Measurements from ENCODE around the gene MAST4.

The MAST4 gene

DNA sequence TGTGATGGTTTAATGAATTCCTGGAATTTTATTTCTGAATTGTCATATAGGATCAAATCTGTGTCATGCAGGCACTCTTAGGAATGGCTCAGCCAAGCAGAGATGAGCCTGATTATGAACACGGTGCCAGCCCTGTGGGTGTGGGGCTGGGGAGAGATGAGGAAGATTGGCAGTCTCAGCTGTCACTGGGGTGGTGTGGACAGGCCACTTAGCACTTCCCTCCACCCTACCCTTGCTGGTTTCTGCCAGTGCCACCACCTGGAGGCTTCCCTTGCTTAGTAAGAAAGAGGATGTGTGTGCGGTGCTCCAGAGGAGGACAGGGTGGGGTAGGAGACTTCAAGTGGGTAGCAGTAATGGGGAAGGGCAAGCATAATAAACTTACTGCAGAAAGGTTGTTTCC is 373.8 kb downstream of the MAST4 start:
- DNase-seq = no peak

DNA sequence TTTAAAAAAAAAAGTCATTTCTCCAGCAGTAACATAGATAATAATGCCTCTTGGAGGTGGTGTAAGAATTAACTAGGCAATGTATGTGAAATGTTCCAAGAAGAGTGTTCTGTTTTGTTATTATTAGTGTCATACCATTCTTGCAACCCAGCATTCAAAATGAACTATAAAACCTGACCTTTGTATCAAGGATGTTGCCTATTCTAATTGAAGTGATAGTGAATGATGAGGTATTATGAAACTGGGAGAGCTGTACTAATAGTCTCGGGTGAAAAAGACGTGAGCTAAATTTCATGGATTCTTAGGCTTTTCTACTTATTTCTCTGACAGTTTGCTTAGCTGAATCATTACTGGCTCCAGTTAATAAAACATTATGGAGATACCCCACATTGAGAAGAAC is 375.8 kb downstream of the MAST4 start:
- DNase-seq = no peak

DNA sequence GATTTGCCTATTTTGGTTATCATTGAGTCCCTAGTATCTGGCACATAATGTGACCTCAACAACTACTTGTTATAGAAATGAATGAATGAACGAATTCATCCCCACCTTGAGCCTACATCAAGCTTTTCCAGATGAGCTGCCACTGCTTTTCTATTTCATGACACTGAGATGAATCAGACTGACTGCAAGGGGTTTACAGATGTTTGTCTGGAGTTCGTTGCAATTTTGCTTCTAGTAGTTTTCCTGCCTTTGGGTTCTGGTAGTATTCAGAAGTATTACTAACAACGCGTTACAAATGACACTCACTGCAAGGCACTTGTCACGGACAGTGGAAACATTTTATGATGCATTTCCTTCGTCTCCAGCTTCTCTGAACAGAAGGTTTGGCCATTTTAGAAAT is 378.1 kb downstream of the MAST4 start:
- no peak for DNase-seq

DNA sequence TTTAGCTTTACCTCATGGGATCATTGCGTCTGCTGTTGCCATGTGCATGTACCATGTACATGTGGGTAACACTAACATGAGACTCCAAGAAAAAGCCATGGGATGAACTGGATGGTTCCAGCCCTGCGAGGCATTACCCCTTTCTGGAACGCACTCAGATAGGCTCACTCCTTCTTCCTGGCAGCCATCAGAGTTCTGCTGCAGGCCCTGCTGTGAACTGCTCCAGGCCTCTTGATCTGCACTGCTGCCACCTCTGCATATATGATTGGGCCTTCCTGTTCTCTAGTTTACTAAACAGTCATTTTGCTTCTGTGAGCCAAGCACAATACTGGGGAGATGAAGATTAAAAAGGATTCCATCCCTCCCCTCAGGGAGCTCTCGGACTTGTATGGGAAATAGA is 379.9 kb downstream of the MAST4 start:
- DNase-seq = no peak

DNA sequence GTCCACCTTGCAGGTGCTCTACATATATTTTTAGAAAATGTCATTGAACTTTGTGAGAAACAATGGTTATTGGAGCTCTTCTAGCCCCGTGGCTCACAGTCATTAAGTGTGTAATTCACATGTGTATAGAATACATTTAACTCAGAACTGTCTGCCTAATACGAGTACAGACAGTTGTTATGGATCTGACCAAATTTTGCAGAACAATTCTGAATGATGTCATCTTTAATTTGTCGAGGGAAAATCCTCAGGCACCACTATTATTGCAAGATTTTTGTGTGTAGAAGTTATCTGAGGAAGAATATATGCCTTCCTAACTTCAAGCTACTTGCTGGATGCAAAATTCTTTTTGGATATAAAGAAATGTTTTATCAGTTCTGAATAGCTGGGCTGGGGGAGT is 383.5 kb downstream of the MAST4 start:
- no peak for DNase-seq

DNA sequence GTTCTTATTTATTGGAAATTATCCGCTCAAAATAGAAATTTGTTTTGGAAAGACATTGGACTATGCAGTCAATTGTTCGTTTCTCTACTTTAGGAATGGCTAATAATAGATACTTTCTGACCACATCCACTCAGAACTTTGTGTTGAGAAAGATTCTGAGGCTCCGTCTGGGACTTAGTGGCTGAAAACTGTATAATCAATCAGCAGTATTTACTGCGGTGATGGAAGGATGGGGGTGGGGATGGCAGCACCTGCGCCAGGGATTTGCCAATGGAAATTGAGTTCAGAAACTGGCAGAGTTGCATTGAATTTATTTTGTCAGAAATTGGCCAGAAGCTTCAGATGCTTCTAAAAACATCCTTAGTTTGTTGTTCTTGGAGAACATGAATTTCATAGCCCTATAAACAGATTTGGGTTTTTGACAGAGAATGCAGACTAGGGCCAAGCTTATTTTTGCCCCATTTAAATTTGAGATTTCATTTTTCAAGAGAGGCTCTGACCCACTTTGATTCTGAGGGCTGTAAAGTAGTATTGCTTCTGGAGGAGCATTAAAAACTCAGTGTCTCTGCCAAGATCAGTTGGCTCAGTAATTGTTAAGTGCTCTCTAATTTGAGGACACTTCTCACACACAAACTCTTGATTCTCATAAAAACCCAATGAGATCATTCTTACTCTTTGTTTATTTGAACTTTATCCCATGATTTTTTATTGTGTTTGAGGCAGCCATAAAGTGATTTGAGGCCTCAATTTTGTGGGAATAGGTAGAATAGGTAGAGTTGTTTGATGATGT is 385.3 kb downstream of the MAST4 start:
- DNase-seq = no peak

DNA sequence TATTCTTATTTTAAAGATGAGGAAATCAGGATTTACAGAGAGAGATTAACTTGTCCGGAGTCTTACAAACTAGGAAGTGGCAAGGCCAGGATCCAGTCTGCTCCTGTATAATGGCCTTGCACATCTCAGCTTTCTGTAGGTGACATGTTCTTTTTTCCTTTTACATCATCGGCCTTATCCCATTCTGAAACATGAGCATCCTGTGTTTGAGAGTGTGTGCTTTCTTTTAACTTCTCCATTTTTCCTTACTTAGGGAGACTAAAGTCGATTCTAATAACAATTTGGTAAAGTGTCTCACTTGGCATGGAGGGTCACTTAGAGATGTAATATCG is 385.8 kb downstream of the MAST4 start:
- no peak for DNase-seq

DNA sequence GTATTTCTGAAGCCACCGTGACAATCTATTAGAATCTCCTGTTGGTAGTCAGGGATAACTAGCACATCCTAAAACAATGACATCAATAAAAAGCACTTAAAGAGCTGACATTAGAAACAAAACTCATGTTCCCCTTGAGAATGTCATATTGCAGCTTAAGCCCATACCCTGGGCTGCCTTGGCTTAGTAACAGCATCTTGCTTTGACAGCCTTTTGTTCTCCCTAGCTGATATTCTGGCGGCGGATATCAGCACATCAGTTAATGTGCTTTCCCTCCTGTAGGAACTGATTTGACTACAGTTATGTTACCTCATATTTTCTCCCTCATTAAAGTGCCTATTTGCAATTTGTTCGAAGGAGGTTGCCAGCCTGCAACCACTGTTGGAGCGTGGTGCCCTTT is 386.3 kb downstream of the MAST4 start:
- no peak for DNase-seq

DNA sequence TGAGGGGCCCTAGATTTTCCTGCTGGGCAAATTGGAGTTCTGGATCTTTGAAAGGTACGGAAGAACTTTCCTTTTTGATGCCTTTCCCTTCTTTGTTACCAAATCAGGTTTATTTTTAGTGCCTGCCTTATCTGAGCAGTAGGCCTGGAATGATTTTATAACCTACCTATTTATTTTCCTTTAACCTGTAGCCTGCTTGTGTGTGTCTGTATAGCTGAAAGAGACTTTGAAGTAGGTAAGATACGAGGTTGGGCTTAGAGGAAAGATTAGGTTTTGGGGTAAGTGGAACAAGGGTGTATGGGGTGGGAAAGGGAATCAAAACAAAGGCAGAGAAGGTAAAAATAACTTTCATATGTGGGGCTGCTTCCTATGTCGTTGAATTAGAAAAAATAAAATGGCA is 389.2 kb downstream of the MAST4 start:
- no peak for DNase-seq

DNA sequence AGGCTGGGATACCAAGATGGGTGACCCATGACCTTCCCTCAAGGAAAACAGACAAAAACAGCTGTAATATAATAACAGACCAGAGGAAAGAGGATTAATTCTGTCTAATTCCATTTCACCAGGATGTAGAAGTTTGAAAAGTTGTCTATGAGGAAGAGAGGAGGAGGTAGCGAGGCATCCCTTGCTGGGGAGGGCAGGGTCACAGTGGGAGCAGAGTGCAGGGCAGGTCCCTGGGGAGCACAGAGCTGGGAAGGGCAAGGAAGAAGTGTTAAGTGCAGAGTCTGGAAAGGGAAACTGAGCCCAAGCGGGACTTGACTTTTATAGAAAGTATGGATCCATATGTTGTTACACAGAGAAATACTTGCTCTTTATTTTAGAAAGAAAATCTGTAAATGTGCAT is 389.8 kb downstream of the MAST4 start:
- no peak for DNase-seq

DNA sequence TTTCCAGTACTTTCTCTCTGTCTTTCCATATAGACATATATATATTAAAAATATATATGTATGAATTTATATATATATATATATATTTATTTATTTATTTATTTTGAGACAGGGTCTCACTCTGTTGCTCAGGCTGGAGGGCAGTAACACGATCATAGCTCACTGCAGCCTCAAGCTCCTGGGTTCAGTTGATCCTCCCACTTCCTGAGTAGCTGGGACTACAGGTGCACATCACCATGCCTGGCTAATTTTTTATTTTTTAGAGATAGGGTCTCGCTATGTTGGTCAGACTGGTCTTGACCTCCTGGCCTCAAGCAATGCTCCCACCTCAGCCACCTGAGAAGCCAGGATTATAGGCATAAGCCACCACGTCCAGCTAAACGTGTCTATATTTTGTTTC is 390.3 kb downstream of the MAST4 start:
- DNase-seq = no peak

DNA sequence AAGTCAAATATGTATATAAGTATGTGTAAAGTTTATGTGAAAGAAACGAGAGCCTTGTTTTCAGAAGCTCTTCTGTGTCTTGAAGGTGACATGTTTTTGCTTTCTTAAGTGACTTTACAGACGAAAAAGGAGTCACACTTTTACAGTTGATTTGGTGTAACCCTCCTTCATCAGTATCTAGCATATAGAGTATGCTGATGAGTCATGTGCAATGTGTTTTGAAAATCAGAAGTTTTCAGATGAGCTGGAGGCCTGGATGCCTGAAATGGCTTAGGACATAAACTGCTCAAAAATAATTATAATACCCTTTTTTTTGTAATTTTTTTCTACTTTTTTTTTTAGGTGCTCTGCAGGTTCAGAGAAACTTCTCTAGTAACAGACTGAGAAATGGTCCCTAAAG is 390.9 kb downstream of the MAST4 start:
- DNase-seq = no peak

DNA sequence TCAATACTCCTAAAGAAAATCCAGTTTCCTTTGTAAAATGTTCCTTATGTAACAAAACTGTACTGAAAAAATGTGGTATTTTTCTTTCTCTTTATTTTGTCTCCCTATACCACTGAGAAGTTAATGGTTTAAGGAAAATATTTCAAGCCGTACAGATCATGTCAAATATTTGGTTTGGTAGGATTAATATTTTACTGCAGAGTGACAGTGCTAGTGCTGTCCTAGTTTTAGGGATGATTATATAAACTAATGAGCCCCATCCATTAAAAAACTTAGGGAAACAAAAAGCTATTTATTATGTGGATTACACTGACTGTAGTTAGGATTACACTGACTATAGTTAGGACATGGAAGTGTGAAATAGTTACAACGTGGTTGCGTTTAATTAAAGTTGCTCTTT is 391.3 kb downstream of the MAST4 start:
- DNase-seq = no peak

DNA sequence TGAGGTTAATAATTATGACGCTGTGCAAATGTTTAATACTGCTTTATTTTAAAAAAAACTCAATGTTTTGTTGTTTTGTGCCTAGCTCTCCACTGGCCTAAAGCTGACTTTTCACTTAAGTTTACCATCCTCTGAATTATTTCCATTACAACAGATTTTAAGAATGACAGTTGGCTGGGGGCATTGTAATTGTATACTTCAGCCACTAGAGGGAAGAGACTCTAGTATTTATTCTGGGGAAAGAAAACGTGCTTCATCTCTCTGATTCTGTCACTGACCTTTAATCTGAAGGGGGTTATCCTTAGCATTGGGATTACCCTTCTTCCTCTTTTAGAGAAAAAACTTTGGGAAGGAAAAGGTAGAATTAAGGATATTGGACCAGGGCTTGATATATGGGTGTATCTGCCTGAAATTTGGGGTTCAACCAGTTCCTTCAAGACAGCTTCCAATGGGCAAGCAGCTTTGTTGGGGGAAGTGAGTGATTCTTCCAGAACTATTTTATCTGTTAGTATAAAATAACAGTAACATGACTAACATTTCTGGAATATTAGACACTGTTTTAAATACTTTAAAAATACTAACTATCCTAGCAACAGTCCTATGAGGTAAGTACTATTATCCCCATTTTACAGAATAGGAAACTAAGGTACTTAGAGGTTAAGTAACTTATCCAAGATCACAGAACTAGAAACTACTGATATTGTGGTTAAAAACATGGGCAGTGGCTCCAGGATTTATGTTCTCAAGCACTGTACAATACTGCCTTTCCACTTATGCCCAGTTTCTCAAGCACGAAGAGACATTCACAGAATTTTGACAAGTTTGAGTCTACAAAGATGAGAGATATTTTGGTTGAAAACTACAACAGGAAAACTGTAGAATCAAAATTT is 392.0 kb downstream of the MAST4 start:
- no peak for DNase-seq

DNA sequence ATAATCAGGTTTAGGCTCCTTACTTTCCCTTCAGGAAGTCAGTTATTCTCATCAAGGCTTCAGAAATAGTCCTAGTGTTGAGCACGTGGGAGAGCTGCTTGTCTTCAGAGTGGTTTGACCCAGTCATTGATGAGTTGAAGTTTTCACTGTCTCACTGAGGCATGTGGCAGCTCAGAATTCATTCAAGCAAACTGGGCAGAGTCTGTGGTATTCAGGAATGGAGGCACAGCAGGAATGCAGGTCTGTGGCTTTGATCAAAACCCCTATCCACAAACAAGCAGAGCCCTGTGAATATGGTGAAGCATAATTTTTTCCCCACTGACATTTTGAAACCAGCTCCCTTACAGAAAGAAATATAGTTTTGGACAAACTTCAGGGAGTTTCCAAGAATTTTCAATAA is 393.1 kb downstream of the MAST4 start:
- DNase-seq = no peak

DNA sequence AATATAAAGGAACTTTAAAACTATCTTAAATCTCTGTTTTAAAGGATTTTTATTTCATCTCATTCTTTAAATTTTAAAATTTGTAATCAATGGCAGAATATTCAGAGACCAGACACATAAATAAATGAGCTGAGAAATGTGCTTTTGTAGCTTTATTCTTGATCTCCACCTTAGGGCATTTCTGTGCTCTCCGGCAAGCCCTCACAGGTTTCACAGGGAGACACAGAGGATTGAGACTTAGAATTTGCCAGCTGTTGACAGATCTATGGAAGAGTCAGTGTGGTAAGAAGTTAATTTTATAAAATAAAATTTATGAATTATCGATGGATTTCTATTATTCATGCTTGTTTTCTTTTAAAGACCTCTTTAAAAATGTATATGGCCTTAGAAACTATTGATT is 393.6 kb downstream of the MAST4 start:
- no peak for DNase-seq

DNA sequence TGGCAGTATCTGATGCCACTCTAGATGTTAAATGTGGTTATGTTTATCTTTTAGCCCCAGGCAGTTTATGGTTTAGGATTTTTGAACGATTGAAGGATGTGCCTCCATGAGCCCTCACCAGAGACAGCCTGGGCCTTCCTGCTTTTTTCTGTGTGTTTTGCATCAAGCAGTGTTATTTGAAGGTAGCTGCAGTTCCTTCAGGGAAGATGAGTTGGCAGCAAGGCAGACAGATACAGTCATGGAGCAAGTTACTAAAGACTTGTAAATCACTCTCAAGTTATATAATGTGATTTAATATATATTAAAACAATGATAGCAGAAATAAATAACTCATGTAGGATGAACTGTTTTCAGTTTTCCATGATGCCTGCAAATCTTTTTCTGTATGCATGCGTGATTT is 395.6 kb downstream of the MAST4 start:
- no peak for DNase-seq

DNA sequence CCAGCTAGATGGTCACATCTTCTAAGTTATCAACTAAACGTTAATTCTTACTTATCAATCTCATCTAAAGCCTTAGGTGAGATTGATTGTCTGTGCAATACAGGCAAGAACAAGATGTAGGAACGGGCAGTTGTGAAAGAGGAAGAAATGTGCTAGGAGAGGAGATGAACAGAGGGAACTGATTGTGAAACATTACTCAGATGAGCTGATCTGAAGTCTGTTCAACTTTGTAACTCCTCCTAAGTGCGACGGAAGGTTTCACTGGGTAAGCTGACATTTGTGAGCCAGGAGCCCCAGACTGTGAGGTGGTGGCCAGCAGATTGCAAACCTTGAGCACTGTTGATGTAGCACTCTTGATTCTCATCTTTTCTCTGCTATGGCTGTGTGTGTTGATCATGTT is 396.4 kb downstream of the MAST4 start:
- DNase-seq = no peak

DNA sequence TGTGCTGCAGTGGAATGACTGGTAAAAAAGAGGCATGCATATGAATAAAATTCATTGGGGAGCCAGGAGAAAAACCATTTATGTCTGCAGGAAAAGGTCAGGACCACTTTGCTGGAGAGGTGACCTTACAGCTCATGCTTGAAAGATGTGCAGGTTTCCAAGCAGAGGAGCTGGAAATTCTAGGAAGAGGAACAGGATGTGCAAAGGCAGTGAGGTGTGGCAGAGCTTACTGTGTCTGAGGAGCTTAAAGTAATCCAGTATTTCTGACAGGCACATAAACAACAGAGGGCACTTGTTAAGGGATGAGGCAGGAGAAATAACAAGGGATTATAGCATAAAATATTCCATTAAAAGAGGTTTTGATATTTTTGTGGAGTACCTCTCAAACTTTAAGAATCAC is 397.3 kb downstream of the MAST4 start:
- DNase-seq = no peak

DNA sequence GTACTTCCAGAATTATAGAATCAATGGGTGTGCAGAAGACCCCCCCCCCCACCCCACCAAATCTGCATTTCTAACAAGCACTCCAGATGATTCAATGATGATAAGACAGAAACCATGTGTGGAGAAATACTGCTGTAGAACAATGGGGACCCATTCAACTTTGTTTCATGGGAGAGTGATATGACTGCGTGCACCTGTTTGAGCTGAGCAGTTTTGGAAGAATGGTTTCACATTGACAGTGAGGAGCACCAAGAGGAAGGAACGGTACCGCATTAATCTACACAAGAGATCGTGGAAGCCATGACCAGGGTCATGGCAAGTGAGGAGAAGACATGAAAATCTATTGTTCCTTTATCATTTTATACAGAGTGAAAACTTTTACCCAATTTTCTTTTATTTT is 397.7 kb downstream of the MAST4 start:
- DNase-seq = no peak

DNA sequence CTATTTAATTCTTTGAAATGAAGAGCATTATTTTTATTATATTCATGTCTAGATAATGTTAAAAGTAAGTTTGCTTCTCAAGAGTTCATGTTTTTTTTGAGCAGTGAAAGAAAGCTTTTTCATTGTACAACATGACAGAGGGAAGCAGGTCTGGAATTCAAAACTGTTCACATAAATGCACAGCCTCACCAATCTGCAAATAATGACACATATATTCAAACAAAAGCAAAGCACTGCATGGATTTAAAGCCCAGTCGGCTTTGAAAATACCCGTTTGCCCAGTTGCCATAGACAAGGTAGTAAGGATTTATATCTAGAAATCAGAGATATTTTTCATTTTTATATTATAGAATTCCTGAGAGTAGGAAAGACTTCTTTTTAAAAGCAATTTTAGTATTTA is 398.6 kb downstream of the MAST4 start:
- no peak for DNase-seq

DNA sequence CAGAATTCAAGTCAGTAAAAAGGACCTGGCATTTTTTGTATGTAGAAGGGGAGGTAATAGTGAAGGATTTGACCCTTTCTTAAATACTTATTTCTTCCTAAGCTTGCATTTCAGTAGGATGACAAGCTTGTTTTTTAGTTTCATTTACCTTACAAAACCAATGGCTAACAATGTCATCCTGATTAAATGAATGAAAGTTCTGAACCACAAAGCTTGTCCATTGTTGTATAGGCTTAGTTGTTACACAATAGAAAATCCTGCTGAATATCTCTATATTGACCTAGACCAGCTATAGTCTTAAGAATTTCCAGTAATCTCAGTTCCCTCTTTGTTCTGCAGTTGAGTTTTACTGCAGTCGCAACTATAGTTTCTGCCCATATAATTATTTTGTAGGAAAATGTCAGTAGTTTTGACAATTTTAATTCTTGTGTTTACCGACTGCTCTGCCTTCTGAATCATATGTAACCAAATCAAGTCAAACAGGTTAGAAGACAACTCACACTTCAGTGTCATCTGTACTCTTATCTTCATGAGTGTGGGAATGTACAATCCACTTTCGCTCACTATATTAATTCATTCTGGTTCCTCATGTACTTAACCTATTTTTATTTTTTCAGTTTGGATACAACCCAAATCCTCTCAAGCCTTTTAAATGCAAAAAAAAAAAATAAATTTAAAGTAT is 404.7 kb downstream of the MAST4 start:
- no peak for DNase-seq

DNA sequence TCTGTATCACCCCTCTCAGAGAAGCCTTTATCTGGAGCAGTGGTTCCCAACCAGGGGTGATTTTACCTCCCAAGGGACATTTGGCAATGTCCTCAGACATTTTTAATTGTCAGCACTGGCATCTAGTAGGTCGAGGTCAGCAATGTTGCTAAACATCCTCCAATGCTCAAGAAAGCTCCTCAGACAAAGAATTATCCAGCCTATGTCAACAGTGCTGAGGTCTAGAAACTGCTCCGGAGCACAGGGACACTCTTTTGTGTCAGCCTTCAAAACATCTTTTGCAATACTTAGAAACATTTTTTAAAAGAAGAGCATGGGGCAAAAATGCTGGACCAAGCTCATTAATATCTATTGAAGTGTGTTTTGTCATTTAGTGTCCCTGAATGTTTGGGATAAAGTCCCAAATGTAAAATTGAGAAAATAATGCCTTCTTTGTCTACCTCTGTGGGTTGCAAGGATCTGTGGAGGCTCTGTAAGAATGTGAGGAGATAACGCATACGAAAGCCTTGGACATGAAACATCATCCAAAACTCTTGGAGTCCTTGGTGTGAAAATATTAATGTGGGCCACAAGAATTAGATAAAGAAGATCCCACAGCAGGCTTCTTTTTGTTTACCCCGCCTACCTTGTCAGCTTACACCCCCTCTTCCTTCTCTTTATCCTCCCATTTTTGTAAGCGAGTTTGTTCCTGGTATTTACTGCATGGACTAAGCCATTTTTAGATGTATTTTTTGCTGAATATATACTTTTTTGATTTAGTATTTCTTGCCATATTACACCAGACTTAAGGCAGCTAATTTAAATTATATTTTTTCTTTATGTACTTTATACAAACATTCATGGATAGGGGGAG is 406.9 kb downstream of the MAST4 start:
- DNase-seq = no peak
